Stomach (tissue), 9 donors: ENCODE data around the gene CDC14A. TPM values are rescaled to one million over a fixed set of nuclear protein-coding genes. Genes with fewer than 3 reads are reported as not detected.

ENCODE experiments used
- DNase-seq, 2 donors: peaks; one replicate each; pipeline versions ENCODE4 v3.0.0 to v3.0.0-alpha.2; 2013 to 2019
- H3K27ac ChIP-seq, 5 donors: fragments of 200-600 bp in 4 of 5; sonication (generic) in 4 of 5; one replicate each; pipeline ENCODE4 v1.5.1; 2013 to 2019; ENCODE audit warnings: mild to moderate bottlenecking in 1 of 5, moderate library complexity in 1 of 5
- H3K27me3 ChIP-seq, 3 donors: fragments of 200-600 bp; sonication (generic); one replicate each; pipeline ENCODE4 v1.5.1; 2017 to 2019; ENCODE audit warnings: mixed run types in 1 of 3
- H3K36me3 ChIP-seq, 4 donors: fragments of 200-600 bp; sonication (generic); 1 replicate in 3 of 4; 2 replicates in 1 of 4; pipeline ENCODE4 v1.5.1; 2016 to 2019
- H3K4me1 ChIP-seq, 4 donors: fragments of 200-600 bp; sonication (generic); one replicate each; pipeline ENCODE4 v1.5.1; 2016 to 2019
- H3K4me3 ChIP-seq, 4 donors: fragments of 200-600 bp; sonication (generic) in 3 of 4; one replicate each; pipeline ENCODE4 v1.5.1; 2016 to 2019; ENCODE audit warnings: mild to moderate bottlenecking in 1 of 4
- H3K9me3 ChIP-seq, 4 donors: fragments of 200-600 bp; sonication (generic); one replicate each; pipeline ENCODE4 v1.5.1; 2016 to 2019
- CTCF ChIP-seq, 7 experiments: fragments of 450-650 bp in 4 of 7; fragments of 200-600 bp in 3 of 7; sonication (generic) in 3 of 7; IDR thresholded peaks; one replicate each; pipeline ENCODE4 v1.5.1; 2016 to 2019; ENCODE audit warnings: antibody characterized with exemption in 7 of 7, control low read depth in 2 of 7, mild to moderate bottlenecking in 1 of 7
- EP300 ChIP-seq: sonication (generic); formaldehyde crosslinking; IDR thresholded peaks from one replicate; pipeline ENCODE4 v1.6.1; 2017; ENCODE audit warnings: antibody characterized with exemption
- POLR2A ChIP-seq, 4 donors: fragments of 450-650 bp; IDR thresholded peaks; one replicate each; pipeline ENCODE4 v1.6.1; 2016; ENCODE audit warnings: antibody characterized with exemption in 4 of 4, control low read depth in 2 of 4, mild to moderate bottlenecking in 1 of 4, moderate library complexity in 1 of 4
- POLR2AphosphoS5 ChIP-seq, 3 donors: sonication (generic); formaldehyde crosslinking; IDR thresholded peaks; one replicate each; pipeline ENCODE4 v1.6.1; 2016; ENCODE audit warnings: antibody characterized with exemption in 3 of 3
- WGBS, 5 donors: extraction: QIAGEN DNeasy Blood & Tissue Kit in 3 of 5; methylation state at CpG; one replicate each; pipeline versions ENCODE4 v1.1.5 to v1.1.7; 2013 to 2018; 5-methylcytosine and 5-hydroxymethylcytosine counted together
- intact Hi-C: fragments of 100-400 bp; cut with DNase I; formaldehyde crosslinking; loops from one replicate; pipeline ENCODE4 v1.15.1; 2023; ENCODE audit warnings: low total_unique reads
- polyA plus RNA-seq, 3 donors: library from polyadenylated mRNA; stranded (reverse); fragments of 200-250 nt; gene quantifications; one replicate each; pipeline ENCODE4 v1.2.3, GENCODE V29; 2013
- total RNA-seq, 5 donors: library from RNA; depleted of rRNA; stranded (reverse); fragments of >200 nt; gene quantifications; one replicate each; pipeline versions ENCODE4 v1.1.0 to v1.2.3, GENCODE V29; 2014 to 2016
- donor health status: healthy with polysubstance abuse.
- donor health status: Bipolar disorder and iron deficiency.
- donor health status: healthy.

Gene CDC14A
- total and polyA plus RNA-seq, 8 donors, result 2.1 to 31.0 (median 12.1) TPM

DNA sequence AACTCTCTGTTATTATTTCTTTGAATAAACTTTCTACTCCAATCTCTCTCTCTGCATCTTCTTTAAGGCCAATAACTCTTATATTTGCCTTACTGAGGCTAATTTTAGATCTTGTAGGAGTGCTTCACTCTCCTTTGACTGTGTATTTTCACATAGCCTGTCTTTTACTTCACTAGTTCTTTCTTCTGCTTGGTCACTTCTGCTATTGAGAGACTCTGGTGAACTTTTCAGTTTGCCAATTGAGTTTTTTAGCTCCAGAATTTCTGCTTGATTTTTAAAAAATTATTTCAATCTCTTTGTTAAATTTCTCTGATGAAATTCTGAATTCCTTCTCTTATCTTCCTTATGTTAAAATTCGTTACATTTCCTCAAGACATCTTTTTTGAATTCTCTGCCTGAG, 203.9 kb downstream of the CDC14A start:
- H3K9me3 ChIP-seq, result peaks cover 0 to 34% (median 32%) of the 10 kb centered on the region in 4 donors
- H3K4me1 ChIP-seq, result no peaks in the 10 kb centered on the region
- H3K4me3 ChIP-seq, result no peak overlapping the region
- H3K36me3 ChIP-seq, result no peaks in the 10 kb centered on the region
- H3K27me3 ChIP-seq, result no peaks in the 10 kb centered on the region
- no peak for DNase-seq
- TF ChIP-seq EP300 (no peak), POLR2A (IDR thresholded peaks at IDR 0.05) (no peak), POLR2AphosphoS5 (IDR thresholded peaks at IDR 0.05) (no peak), CTCF (IDR thresholded peaks at IDR 0.05) (no peak)
- intact Hi-C loops, result no loop called here
- no peak overlapping the region for H3K27ac ChIP-seq
- 63 to 71% (median 65%) methylated on average over 1 of the region's 1 CpG for WGBS, 5 donors

- 67 to 88% (median 79%) methylated on average over 2 to 3 of the region's 3 CpGs for WGBS, 5 donors
- peaks cover 0 to 28% (median 26%) of the 10 kb centered on the region in 4 donors for H3K9me3 ChIP-seq
- no peaks in the 10 kb centered on the region for H3K4me1 ChIP-seq
- H3K36me3 ChIP-seq, result no peaks in the 10 kb centered on the region
- intact Hi-C loops, result no loop called here
- H3K4me3 ChIP-seq, result no peak overlapping the region
- TF ChIP-seq EP300, result no peak
- no peak for TF ChIP-seq POLR2A (IDR thresholded peaks at IDR 0.05)
- TF ChIP-seq POLR2AphosphoS5 (IDR thresholded peaks at IDR 0.05), result no peak
- no peak for TF ChIP-seq CTCF (IDR thresholded peaks at IDR 0.05)
- no peaks in the 10 kb centered on the region for H3K27me3 ChIP-seq
- no peak for DNase-seq
- no peak overlapping the region for H3K27ac ChIP-seq
Measured at GRCh38 chr1:100556925-100557605, 204.8 kb downstream of the CDC14A start.

DNA sequence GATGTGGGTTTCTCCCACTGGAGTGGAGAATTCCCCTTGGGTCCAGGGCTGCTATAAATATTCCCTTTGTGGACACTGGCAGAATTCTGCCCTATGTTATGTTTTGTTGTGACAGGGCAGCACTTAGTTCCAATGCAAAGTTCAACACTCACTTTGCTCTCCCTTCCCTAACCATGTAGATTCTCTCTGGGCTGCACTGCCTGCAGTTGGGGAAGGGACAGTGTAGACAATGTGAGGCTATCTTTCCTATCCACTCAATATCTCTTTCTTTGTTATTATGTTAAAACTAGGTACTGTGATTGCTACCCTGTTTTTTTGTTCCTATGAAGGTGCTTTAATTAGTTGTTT, 205.3 kb downstream of the CDC14A start:
- intact Hi-C loops, result no loop called here
- H3K4me1 ChIP-seq, result no peaks in the 10 kb centered on the region
- DNase-seq, result no peak
- H3K27me3 ChIP-seq, result no peaks in the 10 kb centered on the region
- no peak overlapping the region for H3K27ac ChIP-seq
- H3K9me3 ChIP-seq, result peaks cover 0 to 25% (median 22%) of the 10 kb centered on the region in 4 donors
- no peak overlapping the region for H3K4me3 ChIP-seq
- no peak for TF ChIP-seq POLR2A (IDR thresholded peaks at IDR 0.05)
- no peak for TF ChIP-seq EP300
- no peak for TF ChIP-seq POLR2AphosphoS5 (IDR thresholded peaks at IDR 0.05)
- TF ChIP-seq CTCF (IDR thresholded peaks at IDR 0.05), result no peak
- no peaks in the 10 kb centered on the region for H3K36me3 ChIP-seq

DNA sequence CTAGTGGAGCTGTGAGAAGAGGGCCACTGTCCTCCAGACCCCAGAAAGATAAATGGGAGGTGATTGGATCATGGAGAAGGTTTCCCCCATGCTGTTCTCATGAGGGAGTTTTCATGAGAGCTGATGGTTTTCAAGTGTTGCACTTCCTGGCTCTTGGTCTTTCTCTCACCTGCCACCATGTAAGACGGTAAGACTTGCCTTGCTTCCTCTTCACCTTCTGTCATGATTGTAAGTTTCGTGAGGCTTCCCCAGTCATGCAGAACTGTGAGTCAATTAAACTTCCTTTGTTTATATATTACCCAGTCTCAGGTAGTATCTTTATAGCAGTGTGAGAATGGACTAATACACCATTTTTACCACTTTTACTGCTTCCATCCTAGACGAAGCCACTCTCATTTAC, 213.2 kb downstream of the CDC14A start:
- Histone ChIP-seq H3K4me3 (no peak overlapping the region), H3K4me1 (no peaks in the 10 kb centered on the region), H3K27me3 (no peaks in the 10 kb centered on the region), H3K36me3 (no peaks in the 10 kb centered on the region), H3K27ac (no peak overlapping the region), H3K9me3 (no peaks in the 10 kb centered on the region)
- TF ChIP-seq POLR2AphosphoS5 (IDR thresholded peaks at IDR 0.05) (no peak), POLR2A (IDR thresholded peaks at IDR 0.05) (no peak), CTCF (IDR thresholded peaks at IDR 0.05) (no peak), EP300 (no peak)
- DNase-seq, result no peak
- 64 to 86% (median 76%) methylated on average over 3 of the region's 3 CpGs for WGBS, 5 donors
- intact Hi-C loops, result no loop called here
